Amniotic stem cell (primary cell): ENCODE data around the gene CNNM4.

ENCODE experiments used
- DNase-seq: peaks from one replicate; lab custom pipeline; 2025; lab: John Stamatoyannopoulos, UW

CNNM4 gene

DNA sequence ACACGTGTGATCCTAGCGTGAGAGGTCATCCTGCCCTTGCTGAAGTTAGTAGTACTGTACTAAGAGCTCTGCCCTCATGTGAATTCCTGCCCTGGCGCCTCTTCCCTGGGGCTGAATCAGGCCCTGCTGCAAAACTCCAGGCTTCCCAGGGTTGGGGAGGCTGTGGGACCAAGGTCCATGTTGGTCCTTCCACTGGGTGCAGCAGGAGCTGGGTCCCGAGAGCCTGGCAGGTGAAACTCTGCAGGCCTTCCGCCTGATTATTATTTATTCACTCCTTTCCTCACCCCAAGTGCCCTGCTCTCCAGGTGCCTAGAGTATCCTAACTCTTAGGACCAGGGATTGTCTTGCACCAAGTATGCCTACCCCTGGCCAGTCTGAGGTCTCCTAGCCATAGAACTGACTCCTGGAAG, 50.1 kb downstream of the CNNM4 start:
- no peak for DNase-seq

DNA sequence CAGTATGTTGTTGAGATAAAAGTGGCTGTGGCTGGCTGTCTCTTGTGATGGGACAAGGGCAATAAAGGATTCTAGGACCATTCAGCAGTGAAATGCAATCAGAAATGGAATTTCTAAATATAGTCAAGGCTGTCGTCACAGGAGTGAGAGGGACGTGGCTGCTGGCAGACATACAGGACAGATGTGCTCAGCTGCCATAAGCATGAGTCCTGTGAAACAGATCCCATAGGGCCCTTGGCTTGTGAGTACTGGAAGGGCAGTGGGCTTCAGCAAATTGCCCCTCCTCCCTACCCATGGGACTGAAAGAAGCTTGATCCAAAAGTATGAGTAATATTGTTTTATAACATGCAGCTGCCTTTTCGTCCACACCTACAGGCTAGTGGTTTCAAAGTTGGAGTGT, 51.2 kb downstream of the CNNM4 start:
- no peak for DNase-seq

DNA sequence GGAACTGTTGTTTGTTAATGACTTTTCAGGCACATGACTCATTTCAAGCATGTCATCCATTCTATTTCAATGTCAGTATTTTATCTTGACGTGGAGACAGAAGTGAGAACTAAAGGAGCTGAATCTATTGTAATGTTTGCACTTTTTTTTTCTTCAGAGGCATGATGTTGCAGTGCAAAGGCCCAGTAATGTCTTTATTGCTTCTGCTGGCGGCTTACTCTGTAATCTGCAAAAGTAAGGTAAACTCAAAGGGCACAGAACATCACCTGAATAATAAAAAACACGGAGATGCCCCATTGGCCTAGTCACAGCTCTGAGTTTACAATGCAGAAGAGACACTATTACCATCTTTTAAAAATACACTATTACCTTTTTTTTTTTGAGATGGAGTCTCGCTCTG, 53.0 kb downstream of the CNNM4 start:
- no peak for DNase-seq

DNA sequence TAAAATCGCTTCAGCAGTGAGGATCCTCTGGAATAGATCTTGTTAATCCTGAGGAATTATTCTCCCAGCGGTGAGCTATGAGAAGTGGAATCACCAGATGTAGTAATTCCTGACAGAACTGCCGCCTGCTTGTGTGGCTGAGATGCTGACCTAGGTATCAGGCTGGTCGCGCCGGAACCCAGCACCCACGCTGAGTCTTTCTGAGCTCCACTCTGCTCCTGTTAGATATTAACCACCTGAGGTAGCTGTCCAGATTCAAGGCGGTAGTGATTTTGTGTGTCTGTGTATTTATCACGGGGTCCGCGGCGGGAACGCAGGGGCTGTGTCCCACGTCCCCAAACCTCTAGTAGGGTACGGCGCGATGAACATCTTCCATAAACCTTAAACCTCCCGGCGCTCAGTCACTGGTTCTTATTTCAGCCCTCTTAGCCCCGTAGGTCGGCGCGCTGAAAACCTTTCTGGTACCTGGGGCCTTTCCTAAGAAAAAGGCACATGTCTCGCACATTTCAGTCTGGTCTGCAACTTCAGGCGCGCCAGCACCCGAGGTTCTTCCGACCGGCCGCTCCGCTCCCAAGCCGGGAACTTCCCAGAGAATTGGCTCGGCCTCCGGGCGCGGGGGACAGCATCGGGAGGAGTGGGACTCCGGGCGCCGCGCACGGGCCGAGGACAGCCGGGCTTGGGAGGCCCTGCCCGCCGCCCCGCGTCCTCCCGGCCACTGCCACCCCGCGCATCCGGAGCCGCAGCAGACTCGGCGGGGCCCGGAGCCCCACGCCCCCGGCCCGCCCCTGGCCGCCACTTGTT, 54.8 kb downstream of the CNNM4 start:
- peak; percentile 32 for DNase-seq

DNA sequence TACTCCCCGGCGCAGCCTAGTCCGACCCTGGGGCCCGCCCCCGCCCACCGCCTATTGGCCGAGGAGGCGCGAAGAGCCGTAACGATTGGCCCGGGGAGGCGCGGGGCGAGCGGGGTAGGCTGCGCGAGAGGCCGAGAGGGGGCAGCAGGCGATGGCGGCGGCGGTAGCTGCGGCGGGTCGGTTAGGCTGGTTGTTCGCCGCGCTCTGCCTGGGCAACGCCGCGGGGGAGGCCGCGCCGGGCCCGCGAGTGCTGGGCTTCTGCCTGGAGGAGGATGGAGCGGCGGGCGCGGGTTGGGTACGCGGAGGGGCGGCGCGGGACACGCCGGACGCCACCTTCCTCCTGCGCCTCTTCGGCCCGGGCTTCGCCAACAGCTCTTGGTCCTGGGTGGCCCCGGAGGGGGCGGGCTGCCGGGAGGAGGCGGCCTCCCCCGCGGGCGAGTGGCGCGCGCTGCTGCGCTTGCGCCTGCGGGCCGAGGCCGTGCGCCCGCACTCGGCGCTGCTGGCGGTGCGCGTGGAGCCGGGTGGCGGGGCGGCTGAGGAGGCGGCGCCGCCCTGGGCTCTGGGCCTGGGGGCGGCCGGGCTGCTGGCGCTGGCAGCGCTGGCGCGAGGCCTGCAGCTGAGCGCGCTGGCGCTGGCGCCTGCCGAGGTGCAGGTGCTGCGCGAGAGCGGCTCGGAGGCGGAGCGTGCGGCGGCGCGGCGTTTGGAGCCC, 55.6 kb downstream of the CNNM4 start, which contains the start of gene CNNM3:
CNNM3 (plus strand) TSS at position 142 of the 709 bp plus-strand sequence; CDS start at position 152, 10 bp downstream.
- DNase-seq: peak; percentile 84

DNA sequence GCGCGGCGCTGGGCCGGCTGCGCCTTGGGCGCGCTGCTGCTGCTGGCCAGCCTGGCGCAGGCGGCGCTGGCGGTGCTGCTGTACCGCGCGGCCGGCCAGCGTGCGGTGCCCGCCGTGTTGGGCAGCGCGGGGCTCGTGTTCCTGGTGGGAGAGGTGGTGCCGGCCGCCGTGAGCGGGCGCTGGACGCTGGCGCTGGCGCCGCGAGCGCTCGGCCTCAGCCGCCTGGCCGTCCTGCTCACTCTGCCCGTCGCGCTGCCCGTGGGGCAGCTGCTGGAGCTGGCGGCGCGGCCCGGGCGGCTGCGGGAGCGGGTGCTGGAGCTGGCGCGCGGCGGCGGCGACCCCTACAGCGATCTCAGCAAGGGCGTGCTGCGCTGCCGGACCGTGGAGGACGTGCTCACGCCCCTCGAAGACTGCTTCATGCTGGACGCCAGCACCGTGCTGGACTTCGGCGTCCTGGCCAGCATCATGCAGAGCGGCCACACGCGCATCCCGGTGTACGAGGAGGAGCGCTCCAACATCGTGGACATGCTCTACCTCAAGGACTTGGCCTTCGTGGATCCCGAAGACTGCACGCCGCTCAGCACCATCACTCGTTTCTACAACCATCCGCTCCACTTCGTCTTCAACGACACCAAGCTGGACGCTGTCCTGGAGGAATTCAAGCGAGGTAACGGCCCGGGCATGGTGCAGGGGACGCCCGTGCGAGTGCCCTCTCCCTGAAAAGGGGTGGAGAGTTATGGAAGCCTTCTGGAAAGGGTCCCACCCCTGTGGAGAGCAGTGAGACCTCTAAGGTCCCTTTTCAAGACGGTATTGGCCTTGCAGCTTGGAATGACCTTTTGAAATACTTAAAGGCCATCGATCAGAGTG, 56.4 kb downstream of the CNNM4 start:
- no peak for DNase-seq

DNA sequence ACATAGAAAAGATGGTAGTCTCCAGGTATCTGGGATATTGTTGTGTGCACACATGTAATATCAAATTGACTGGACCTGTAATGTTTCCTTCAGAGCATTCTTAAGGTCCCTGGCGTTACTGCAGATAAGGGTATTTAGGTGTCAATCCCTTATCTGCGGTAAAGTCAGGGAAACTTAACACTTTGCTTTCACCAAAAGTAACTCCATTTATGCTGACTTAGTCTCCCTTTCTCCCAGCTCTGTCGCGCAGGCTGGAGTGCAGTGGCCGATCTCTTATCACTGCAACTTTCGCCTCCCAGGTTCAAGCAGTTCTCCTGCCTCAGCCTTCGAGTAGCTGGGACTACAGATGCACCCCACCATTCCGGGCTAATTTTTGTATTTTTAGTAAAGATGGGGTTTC, 57.2 kb downstream of the CNNM4 start:
- DNase-seq: no peak

DNA sequence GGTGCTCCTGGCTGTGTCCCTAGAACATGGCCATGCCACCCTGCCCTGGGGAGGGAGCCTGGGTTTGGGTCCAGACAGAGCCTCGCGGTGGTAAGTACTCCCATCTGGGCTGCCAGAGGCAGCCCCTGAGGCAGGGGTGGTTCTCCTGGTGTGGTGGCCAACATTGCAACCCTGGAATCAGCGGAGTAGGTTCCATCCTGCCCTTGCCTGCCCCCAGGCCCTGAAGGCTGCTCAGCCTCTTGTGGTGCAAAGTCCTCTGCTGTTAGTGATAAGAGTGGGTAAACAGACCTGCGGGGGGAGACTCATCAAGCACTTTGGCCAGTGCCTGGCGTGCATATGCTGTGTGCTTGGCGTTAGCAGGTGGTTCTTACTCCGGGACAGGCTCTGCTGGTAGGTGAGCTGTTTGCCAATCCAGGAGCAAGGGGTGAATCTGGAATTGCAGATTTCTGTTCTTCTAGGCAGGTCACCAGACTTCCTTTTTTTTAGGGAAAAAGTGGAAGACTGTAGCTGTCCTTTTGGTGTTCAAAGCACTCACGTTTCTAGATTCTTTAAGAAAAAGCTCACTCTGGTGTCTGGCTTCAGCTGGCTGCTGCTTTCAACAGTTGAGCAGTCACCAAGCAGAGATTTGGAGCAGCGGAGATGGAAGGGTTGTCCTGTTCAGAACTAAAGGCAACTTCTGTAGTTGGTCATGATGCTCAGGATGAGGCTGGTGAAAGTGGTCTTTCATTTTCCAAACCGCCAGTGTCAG, 58.6 kb downstream of the CNNM4 start:
- DNase-seq: no peak

DNA sequence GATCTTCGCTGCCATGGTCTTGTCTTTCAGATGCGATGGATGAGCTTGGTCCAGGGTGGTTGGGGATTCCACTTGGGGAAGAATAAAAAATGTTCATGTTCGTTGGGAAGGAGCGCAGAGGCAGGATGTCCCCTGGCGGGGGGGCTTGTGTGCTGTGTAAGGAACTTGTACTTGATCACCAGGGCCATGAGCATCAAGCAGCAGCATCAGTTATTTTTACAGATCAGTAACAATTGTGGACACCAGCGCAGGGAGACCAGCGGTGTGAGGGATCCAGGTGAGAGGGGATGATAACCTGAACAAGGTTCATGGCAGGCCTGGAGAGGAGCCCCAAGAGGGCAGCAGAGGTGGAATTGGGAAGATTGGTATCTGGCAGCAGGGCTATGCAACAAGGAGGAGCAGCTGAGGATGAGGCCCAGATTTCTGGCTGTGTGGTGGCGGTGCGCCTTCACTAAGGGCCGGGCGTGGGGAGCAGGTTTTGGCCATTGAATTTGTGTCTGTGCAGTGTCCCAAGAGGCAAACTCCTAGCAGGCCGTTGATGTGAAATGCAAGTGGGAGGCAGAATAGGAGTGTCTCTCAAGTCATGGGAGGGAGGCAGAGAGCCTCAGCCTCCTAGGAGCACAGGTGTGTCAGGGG, 59.3 kb downstream of the CNNM4 start:
- DNase-seq: no peak

DNA sequence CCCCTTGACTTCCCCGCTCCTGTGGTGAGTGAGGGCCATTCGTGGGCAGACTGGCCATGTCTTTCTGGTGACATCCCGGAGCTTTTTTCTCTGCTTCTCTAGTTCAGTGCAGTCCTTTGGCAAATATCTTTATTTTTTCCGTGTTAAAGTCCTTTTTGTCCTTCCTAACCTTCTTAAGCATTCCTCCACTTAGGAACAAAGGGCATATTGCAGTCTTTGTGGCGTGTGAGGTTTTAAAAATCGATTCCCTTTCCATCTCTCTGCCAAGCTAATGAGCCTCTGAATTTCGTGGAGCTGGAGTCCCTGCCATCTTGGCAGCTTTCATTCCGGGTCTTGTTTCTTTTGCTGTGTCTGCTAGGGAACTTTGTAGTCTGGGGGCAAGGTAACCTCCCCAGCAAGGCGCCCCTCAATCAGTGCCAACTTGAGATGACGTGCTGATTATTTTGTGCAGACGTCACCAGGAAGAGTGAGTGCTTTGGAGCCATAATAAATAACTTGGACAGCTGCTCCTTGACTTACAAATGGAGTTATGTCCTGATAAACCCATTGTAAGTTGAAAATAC, 60.5 kb downstream of the CNNM4 start:
- no peak for DNase-seq

DNA sequence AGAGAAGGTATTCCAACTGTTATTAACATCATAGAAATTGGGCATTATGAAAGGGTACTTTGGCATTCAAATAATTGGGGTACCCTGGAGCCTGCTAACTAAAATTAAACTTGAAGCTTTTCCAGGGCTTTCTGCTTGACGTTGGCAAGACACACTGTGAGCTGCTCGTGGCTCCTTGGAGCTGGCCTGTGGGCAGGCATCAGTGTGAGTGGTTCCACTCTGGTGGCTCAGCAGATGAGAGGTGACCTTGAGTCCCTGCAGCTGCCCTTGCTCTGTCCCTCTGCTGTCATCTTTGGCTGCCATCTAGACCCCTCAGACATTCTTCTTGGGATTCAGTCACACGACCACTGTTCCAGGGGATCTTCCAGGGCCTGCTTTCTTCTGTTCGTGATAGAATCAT, 62.1 kb downstream of the CNNM4 start:
- DNase-seq: no peak

DNA sequence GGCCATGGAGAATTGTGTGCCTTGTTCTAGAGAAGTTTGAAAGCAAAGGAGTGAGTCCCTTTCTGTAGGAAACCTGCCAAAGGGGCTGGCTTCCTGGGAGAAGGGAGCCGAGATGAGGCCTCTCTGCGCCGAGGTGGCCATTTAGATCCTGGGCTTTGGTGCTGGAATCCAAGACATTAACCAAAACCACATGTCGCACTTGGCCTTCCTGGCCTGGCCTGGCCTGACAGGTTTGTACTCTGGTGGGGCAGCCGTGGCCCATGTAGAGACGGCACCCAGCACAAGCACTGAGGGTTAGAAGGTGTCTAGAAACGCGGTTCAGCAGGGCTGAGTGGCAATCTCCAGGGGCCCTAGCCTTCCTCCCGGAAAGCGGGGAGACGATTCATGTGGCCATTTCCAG, 62.5 kb downstream of the CNNM4 start:
- no peak for DNase-seq

DNA sequence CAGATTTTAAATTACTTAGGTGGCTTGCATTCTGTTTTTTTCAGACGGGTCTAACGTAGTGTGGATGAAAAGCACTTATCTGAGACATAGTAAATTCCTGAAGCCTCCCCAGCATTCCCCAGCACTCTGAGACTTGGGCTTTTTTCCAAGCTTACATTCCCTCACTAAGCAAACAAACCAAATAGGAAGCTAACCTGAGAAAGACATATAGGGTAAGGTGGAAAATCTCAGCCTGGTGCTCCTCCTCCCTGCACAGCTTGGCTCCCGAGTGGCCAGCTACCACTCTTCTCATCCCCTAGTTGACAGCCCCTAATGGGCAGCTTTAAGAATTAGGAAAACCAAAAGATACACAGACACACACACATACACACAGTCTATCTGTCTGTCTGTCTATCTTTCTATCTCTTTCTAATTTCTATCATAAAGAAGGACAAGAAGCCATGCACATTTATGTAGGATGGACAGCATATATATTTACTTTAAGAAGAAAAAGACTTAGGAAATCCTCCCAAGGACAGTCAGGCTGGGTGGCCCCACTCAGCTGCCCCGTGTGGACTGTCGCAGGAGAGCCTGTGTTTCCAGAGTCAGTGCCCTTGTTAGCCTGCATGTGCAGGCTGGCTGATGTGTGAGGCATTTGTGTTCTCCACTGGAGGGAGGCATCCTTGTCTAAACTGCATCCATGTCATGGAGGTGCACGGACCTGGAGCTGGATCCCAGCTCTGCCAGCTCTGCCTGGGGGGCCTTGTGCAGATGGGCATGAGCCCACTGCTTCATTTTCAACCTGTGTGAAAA, 63.6 kb downstream of the CNNM4 start:
- no peak for DNase-seq

DNA sequence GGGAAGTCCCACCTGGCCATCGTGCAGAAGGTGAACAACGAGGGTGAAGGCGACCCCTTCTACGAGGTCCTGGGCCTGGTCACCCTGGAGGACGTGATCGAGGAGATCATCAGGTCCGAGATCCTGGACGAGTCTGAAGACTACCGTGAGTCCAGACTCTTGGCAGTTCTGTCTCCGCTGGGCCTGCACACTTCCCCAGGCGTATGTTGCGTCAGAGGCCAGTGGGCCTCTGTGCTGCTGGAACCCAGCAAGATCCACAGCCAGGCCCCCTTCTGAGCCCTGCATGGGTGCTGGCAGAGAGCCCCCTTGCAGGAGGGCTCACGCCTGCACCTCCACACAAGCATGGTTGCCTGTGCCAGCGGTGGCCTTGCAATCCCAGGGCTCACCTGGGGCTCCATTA, 64.4 kb downstream of the CNNM4 start:
- no peak for DNase-seq

DNA sequence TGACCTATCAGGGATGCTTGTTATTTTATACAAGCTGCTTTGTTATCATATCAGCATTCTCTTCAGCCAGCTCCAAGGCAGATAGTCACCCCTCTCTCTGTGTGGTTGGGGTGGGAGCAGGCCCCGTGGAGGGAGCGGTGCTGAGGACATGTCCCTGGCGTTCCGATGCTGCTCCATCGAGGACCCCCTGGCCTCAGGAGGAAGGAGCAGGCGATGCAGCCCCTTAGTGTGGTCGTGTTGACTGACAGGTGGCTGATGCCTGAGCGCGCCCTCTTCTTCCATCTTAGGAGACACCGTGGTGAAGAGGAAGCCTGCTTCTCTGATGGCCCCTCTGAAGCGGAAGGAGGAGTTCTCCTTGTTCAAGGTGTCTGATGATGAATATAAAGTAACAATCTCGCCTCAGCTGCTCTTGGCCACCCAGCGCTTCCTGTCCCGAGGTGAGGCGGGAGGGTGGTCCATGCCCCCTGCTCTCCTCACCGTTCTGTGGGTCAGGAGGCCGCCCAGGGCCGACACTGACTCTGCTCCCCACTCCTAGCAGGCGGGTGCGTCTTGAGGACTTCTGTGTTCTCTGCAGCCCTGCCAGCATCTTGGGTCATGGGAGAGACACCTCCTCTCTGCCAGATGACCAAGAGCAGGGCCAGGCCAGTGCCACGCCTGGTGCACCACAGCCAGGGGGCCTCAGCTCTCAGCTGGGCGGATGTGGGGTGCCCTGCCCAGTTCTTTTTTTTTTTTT, 66.0 kb downstream of the CNNM4 start:
- no peak for DNase-seq

DNA sequence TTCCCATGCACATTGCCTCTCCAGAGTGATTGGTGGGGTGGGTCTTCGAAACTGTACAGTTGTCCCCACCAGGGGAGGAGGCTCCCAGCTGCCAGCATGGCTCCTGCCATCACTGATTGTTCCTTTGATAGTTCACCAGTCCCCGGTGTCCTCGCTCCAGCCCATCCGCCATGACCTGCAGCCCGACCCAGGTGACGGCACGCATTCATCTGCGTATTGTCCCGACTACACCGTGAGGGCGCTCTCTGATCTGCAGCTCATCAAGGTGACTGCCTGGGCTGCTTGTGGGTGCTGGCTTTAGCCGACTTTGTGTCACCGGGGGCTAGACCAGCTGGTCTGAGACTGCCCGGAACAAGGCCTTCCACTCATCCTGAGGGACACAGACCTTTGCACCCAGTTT, 67.7 kb downstream of the CNNM4 start:
- DNase-seq: no peak

DNA sequence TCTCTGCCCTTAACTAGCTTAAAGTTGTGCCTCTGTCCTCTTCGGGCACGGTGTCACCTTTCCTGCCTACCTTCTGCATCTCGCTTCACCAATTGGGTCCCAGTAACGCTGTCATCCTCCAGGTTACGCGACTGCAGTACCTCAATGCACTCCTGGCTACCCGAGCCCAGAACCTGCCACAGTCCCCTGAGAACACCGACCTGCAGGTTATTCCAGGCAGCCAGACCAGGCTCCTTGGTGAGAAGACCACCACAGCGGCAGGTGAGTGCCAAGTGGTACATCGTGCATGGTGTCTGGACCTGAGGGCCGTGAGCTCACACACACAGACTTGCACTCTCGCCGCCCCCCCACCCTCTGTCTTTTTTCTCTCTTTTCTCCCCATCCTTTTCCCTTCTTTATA, 68.2 kb downstream of the CNNM4 start:
- DNase-seq: no peak

DNA sequence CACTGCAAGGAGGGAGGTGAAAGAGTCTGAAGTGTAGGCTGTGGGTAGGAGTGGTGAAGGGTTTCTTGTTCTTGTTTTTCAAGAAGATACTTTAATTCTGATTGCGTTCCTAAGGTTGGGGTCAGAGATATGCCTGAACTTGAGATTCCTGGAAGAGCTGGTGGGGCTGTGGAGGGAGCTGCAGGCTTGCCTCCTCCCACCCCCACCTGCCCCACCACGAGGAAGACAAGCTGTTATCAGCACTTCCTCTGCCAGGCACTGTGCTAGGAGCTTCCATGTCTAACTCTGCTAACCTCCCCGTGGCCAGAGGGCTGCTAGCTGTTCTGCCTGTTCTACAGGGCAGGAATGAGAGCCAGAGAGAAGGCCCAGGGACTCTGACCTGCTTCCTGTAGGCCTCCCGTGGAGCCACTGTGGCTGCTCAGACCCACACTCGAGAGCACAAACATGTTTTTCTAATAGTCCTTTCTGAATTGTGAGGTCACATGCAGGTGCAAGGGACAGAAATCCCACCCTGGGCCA, 69.4 kb downstream of the CNNM4 start:
- no peak for DNase-seq

DNA sequence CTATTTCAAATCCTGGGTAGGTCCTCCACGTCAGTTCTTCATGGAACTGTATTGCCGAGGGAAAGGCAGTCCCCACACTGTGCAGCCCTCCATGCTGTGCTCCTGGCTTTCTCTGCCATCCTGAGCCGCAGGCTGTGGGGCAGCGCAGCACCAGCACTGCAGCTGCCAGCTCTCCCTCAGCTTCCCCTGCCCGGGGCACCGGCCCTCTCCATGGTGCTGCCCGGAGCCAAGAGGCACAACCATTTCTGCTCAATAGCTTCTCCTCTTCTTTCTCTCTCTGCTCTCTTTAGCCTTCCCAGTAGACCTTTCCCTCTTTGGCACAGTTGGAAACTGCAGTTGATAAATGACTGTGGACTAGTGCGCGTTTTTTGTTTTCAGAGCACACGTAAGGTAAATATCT, 71.0 kb downstream of the CNNM4 start:
- DNase-seq: no peak
